ENCODE results near the gene ARHGAP42.

- no peak for TF ChIP-seq CTCF (IDR thresholded peaks at IDR 0.05)
- no peak for TF ChIP-seq POLR2A (IDR thresholded peaks at IDR 0.05)
Observed at GRCh38 chr11:100936781-100937180, 249.7 kb downstream of the ARHGAP42 start.
